CD4-positive, CD25-positive, alpha-beta regulatory T cell (primary cell): ENCODE results near the gene BCO1. TPM values are rescaled to one million over a fixed set of nuclear protein-coding genes. Genes with fewer than 3 reads are reported as not detected.

Experiments used
- ATAC-seq, 2 donors: fragments of 150-1000 bp; cut with Tn5 transposase; one replicate each; pipeline ENCODE4 v1.10.0; 2021; ENCODE audit warnings: low read depth in 2 of 2, moderate number of reproducible peaks in 2 of 2, moderate library complexity in 1 of 2
- DNase-seq, 3 donors: peaks; one replicate each; pipeline versions ENCODE4 v3.0.0 to v3.0.0-alpha.2; 2012 to 2022; ENCODE audit warnings: mixed read lengths in 1 of 3
- H3K27ac ChIP-seq: one replicate; pipeline ENCODE4 v1.7.0; 2013; ENCODE audit warnings: mild to moderate bottlenecking, low read length; ENCODE audit not compliant: insufficient read depth, poor library complexity, severe bottlenecking
- H3K27me3 ChIP-seq: one replicate; pipeline ENCODE4 v1.7.0; 2013; ENCODE audit warnings: low read length; ENCODE audit not compliant: control insufficient read depth, insufficient read depth
- H3K36me3 ChIP-seq: one replicate; pipeline ENCODE4 v1.7.0; 2013; ENCODE audit warnings: mild to moderate bottlenecking, low read length, moderate library complexity; ENCODE audit not compliant: control insufficient read depth, insufficient read depth
- H3K4me1 ChIP-seq: 2 replicates; pipeline ENCODE4 v1.7.0; 2013; ENCODE audit warnings: mild to moderate bottlenecking, low read length; ENCODE audit not compliant: insufficient read depth, control insufficient read depth, poor library complexity, severe bottlenecking
- H3K4me3 ChIP-seq: one replicate; pipeline ENCODE4 v1.7.0; 2013; ENCODE audit warnings: low read depth, mild to moderate bottlenecking, low read length, moderate library complexity
- H3K9me3 ChIP-seq, 2 experiments: 1 replicate in 1 of 2; 2 replicates in 1 of 2; pipeline ENCODE4 v1.7.0; 2013; ENCODE audit warnings: low read length in 2 of 2, mild to moderate bottlenecking in 1 of 2, moderate library complexity in 1 of 2; ENCODE audit not compliant: control insufficient read depth in 2 of 2
- H3K27ac Mint-ChIP-seq, 3 donors: one replicate each; pipeline ENCODE4 v1.8.0; 2020 to 2022; ENCODE audit warnings: mild to moderate bottlenecking in 3 of 3, mixed read lengths in 3 of 3, moderate library complexity in 2 of 3
- H3K27me3 Mint-ChIP-seq: one replicate; pipeline ENCODE4 v1.8.0; 2022; ENCODE audit warnings: mild to moderate bottlenecking, mixed read lengths
- H3K36me3 Mint-ChIP-seq: one replicate; pipeline ENCODE4 v1.8.0; 2020; ENCODE audit warnings: mixed read lengths
- H3K4me1 Mint-ChIP-seq, 4 donors: one replicate each; pipeline ENCODE4 v1.8.0; 2020 to 2022; ENCODE audit warnings: mixed read lengths in 4 of 4, mild to moderate bottlenecking in 1 of 4
- H3K4me3 Mint-ChIP-seq, 4 donors: one replicate each; pipeline ENCODE4 v1.8.0; 2020 to 2022; ENCODE audit warnings: mild to moderate bottlenecking in 4 of 4, mixed read lengths in 4 of 4, moderate library complexity in 3 of 4
- H3K9me3 Mint-ChIP-seq, 7 donors: one replicate each; pipeline ENCODE4 v1.8.0; 2020 to 2022; ENCODE audit warnings: mixed read lengths in 7 of 7, mild to moderate bottlenecking in 3 of 7, moderate library complexity in 2 of 7
- polyA plus RNA-seq, 4 donors: library from polyadenylated mRNA; unstranded; fragments of 300-500 nt; fragmentation: Illumina TruSeq; gene quantifications; one replicate each; pipeline ENCODE4 v1.2.3, GENCODE V29; 2021
- total RNA-seq: library from RNA; stranded (reverse); gene quantifications from one replicate; pipeline ENCODE4 v1.2.3, GENCODE V29; 2022

Gene BCO1
- total and polyA plus RNA-seq, 5 donors from 2014 or later: not detected

GRCh38 chr16:81254922-81255526, 16.5 kb downstream of the BCO1 start:
- peaks cover 5% of the 10 kb centered on the region for H3K27me3 Mint-ChIP-seq
- Histone ChIP-seq H3K4me3 (no peak overlapping the region), H3K4me1 (no peaks in the 10 kb centered on the region), H3K9me3 (no peaks in the 10 kb centered on the region), H3K27ac (no peak overlapping the region), H3K36me3 (no peaks in the 10 kb centered on the region), H3K27me3 (no peaks in the 10 kb centered on the region)
- peaks cover 0 to 1% (median 0%) of the 10 kb centered on the region in 7 donors for H3K9me3 Mint-ChIP-seq
- H3K36me3 Mint-ChIP-seq: no peaks in the 10 kb centered on the region
- DNase-seq: no peak
- no peak for ATAC-seq
- no peak overlapping the region for H3K27ac Mint-ChIP-seq
- no peaks in the 10 kb centered on the region for H3K4me1 Mint-ChIP-seq
- no peak overlapping the region for H3K4me3 Mint-ChIP-seq

GRCh38 chr16:81259916-81260315, 21.4 kb downstream of the BCO1 start:
- H3K4me3 Mint-ChIP-seq: no peak overlapping the region
- H3K4me3 ChIP-seq: no peak overlapping the region
- DNase-seq (no peak), ATAC-seq (no peak)
- H3K27ac ChIP-seq: no peak overlapping the region
- no peaks in the 10 kb centered on the region for H3K27me3 Mint-ChIP-seq
- no peaks in the 10 kb centered on the region for H3K36me3 ChIP-seq
- H3K4me1 ChIP-seq: no peaks in the 10 kb centered on the region
- no peaks in the 10 kb centered on the region for H3K27me3 ChIP-seq
- no peaks in the 10 kb centered on the region for H3K36me3 Mint-ChIP-seq
- H3K9me3 ChIP-seq: no peaks in the 10 kb centered on the region
- H3K9me3 Mint-ChIP-seq: peaks cover 0 to 2% (median 0%) of the 10 kb centered on the region in 7 donors
- H3K27ac Mint-ChIP-seq: no peak overlapping the region
- H3K4me1 Mint-ChIP-seq: peaks cover 0 to 4% (median 0%) of the 10 kb centered on the region in 4 donors

GRCh38 chr16:81261049-81261648, 22.7 kb downstream of the BCO1 start:
- Mint-ChIP-seq H3K27me3 (no peaks in the 10 kb centered on the region), H3K4me3 (no peak overlapping the region), H3K36me3 (no peaks in the 10 kb centered on the region), H3K9me3 (peaks cover 0 to 4% (median 0%) of the 10 kb centered on the region in 7 donors), H3K4me1 (peaks cover 0 to 4% (median 0%) of the 10 kb centered on the region in 4 donors), H3K27ac (no peak overlapping the region)
- Histone ChIP-seq H3K4me1 (no peaks in the 10 kb centered on the region), H3K4me3 (no peak overlapping the region), H3K27ac (no peak overlapping the region), H3K36me3 (no peaks in the 10 kb centered on the region), H3K27me3 (no peaks in the 10 kb centered on the region), H3K9me3 (no peaks in the 10 kb centered on the region)
- ATAC-seq (no peak), DNase-seq (peak in 2 of 3 donors; percentile 20 to 37)

GRCh38 chr16:81263470-81264220, 25.2 kb downstream of the BCO1 start:
- ATAC-seq (no peak), DNase-seq (no peak)
- no peaks in the 10 kb centered on the region for H3K36me3 ChIP-seq
- H3K9me3 ChIP-seq: no peaks in the 10 kb centered on the region
- H3K4me3 ChIP-seq: no peak overlapping the region
- H3K4me1 ChIP-seq: no peaks in the 10 kb centered on the region
- Mint-ChIP-seq H3K9me3 (peaks cover 0 to 4% (median 0%) of the 10 kb centered on the region in 7 donors), H3K27ac (no peak overlapping the region), H3K27me3 (no peaks in the 10 kb centered on the region), H3K4me1 (peaks cover 0 to 4% (median 0%) of the 10 kb centered on the region in 4 donors), H3K4me3 (no peak overlapping the region), H3K36me3 (no peaks in the 10 kb centered on the region)
- H3K27me3 ChIP-seq: no peaks in the 10 kb centered on the region
- no peak overlapping the region for H3K27ac ChIP-seq

GRCh38 chr16:81264386-81264785, 25.9 kb downstream of the BCO1 start:
- no peak overlapping the region for H3K4me3 ChIP-seq
- H3K27ac ChIP-seq: no peak overlapping the region
- Mint-ChIP-seq H3K27ac (no peak overlapping the region), H3K9me3 (peaks cover 0 to 4% (median 0%) of the 10 kb centered on the region in 7 donors), H3K4me1 (peaks cover 0 to 4% (median 0%) of the 10 kb centered on the region in 4 donors), H3K36me3 (no peaks in the 10 kb centered on the region), H3K27me3 (no peaks in the 10 kb centered on the region), H3K4me3 (no peak overlapping the region)
- H3K4me1 ChIP-seq: no peaks in the 10 kb centered on the region
- H3K9me3 ChIP-seq: no peaks in the 10 kb centered on the region
- H3K36me3 ChIP-seq: no peaks in the 10 kb centered on the region
- ATAC-seq (no peak), DNase-seq (no peak)
- no peaks in the 10 kb centered on the region for H3K27me3 ChIP-seq

- no peak overlapping the region for H3K27ac Mint-ChIP-seq
- H3K4me1 Mint-ChIP-seq: peaks cover 0 to 4% (median 0%) of the 10 kb centered on the region in 4 donors
- no peaks in the 10 kb centered on the region for H3K36me3 ChIP-seq
- no peaks in the 10 kb centered on the region for H3K4me1 ChIP-seq
- no peaks in the 10 kb centered on the region for H3K27me3 ChIP-seq
- H3K4me3 ChIP-seq: no peak overlapping the region
- H3K9me3 Mint-ChIP-seq: peaks cover 0 to 4% (median 0%) of the 10 kb centered on the region in 7 donors
- H3K27me3 Mint-ChIP-seq: no peaks in the 10 kb centered on the region
- ATAC-seq: no peak
- H3K4me3 Mint-ChIP-seq: no peak overlapping the region
- no peaks in the 10 kb centered on the region for H3K36me3 Mint-ChIP-seq
- no peaks in the 10 kb centered on the region for H3K9me3 ChIP-seq
- no peak overlapping the region for H3K27ac ChIP-seq
- DNase-seq: no peak
These were observed 26.6 kb downstream of the BCO1 start for GRCh38 chr16:81265052-81265451.

- no peak for ATAC-seq
- no peaks in the 10 kb centered on the region for H3K4me1 ChIP-seq
- H3K27ac Mint-ChIP-seq: no peak overlapping the region
- peaks cover 0 to 3% (median 0%) of the 10 kb centered on the region in 4 donors for H3K4me1 Mint-ChIP-seq
- no peaks in the 10 kb centered on the region for H3K27me3 ChIP-seq
- H3K9me3 Mint-ChIP-seq: peaks cover 0 to 4% (median 0%) of the 10 kb centered on the region in 7 donors
- no peak overlapping the region for H3K4me3 ChIP-seq
- H3K27ac ChIP-seq: no peak overlapping the region
- H3K36me3 ChIP-seq: no peaks in the 10 kb centered on the region
- DNase-seq: no peak
- no peaks in the 10 kb centered on the region for H3K36me3 Mint-ChIP-seq
- no peak overlapping the region for H3K4me3 Mint-ChIP-seq
- H3K9me3 ChIP-seq: no peaks in the 10 kb centered on the region
- no peaks in the 10 kb centered on the region for H3K27me3 Mint-ChIP-seq
These were observed 27.4 kb downstream of the BCO1 start for GRCh38 chr16:81265658-81266451.
